Stimulated activated CD4-positive, alpha-beta T cell treated with anti-CD3 and anti-CD28 coated beads, Interleukin-4, amount 100 ng/mL, for 24 hours (primary cell): ENCODE results near the gene DDX31.
"Not testable (repeated sequence)": the region's sequence is repeated elsewhere in the genome, so short reads cannot be mapped to it uniquely, and the experiment has no call there.

Experiments used
- DNase-seq: peaks from one replicate; pipeline ENCODE4 v3.0.0-alpha.2; 2020

Gene DDX31

GRCh38 chr9:132575005-132575609 lies 94.7 kb downstream of the DDX31 start:
- DNase-seq: peak; percentile 40

GRCh38 chr9:132572921-132573320 lies 96.9 kb downstream of the DDX31 start:
- no peak for DNase-seq

GRCh38 chr9:132571806-132572600 lies 97.8 kb downstream of the DDX31 start:
- no peak for DNase-seq

GRCh38 chr9:132568787-132569186 lies 101.0 kb downstream of the DDX31 start:
- DNase-seq: not testable (repeated sequence)

- DNase-seq: no peak
Observed at GRCh38 chr9:132564526-132564925, 105.3 kb downstream of the DDX31 start.

GRCh38 chr9:132562306-132562573 lies 107.5 kb downstream of the DDX31 start:
- DNase-seq: no peak

- no peak for DNase-seq
Observed at GRCh38 chr9:132560616-132561202, 109.1 kb downstream of the DDX31 start.

GRCh38 chr9:132559711-132560110 lies 110.1 kb downstream of the DDX31 start:
- DNase-seq: no peak

- no peak for DNase-seq
Observed at GRCh38 chr9:132557159-132557558, 112.6 kb downstream of the DDX31 start.

GRCh38 chr9:132556714-132557113 lies 113.1 kb downstream of the DDX31 start:
- DNase-seq: no peak

GRCh38 chr9:132556235-132556634 lies 113.5 kb downstream of the DDX31 start:
- no peak for DNase-seq

- DNase-seq: no peak
Observed at GRCh38 chr9:132555528-132555927, 114.3 kb downstream of the DDX31 start.

- DNase-seq: no peak
Observed at GRCh38 chr9:132554755-132555154, 115.0 kb downstream of the DDX31 start.

- no peak for DNase-seq
Observed at GRCh38 chr9:132552041-132552440, 117.7 kb downstream of the DDX31 start.

- no peak for DNase-seq
Observed at GRCh38 chr9:132551556-132551955, 118.2 kb downstream of the DDX31 start.

GRCh38 chr9:132548751-132549640 lies 120.8 kb downstream of the DDX31 start:
- DNase-seq: no peak

- DNase-seq: no peak
Observed at GRCh38 chr9:132547976-132548730, 121.6 kb downstream of the DDX31 start.

GRCh38 chr9:132547436-132547835 lies 122.3 kb downstream of the DDX31 start:
- no peak for DNase-seq

GRCh38 chr9:132547052-132547431 lies 122.7 kb downstream of the DDX31 start:
- no peak for DNase-seq

- DNase-seq: no peak
Observed at GRCh38 chr9:132546148-132547051, 123.4 kb downstream of the DDX31 start.

- DNase-seq: no peak
Observed at GRCh38 chr9:132545578-132545977, 124.2 kb downstream of the DDX31 start.

GRCh38 chr9:132543960-132544359 lies 125.8 kb downstream of the DDX31 start:
- DNase-seq: no peak
